Measurements from ENCODE around the gene ZC3H15.
"Not testable (repeated sequence)": the region's sequence is repeated elsewhere in the genome, so short reads cannot be mapped to it uniquely, and the experiment has no call there.

The ZC3H15 gene

GRCh38 chr2:186485871-186486650 lies at the start of gene ZC3H15:
Gene ZC3H15, plus strand, starts transcription at chr2:186486260. Its CDS starts 123 bp downstream, at chr2:186486383.
- DNase-seq: peak; percentile 98

- no peak for DNase-seq
These were observed 48.3 kb upstream of the ZC3H15 start for GRCh38 chr2:186437719-186438118.

- not testable (repeated sequence) for DNase-seq
These were observed 46.4 kb upstream of the ZC3H15 start for GRCh38 chr2:186439673-186440095.

GRCh38 chr2:186440506-186440905 lies 45.6 kb upstream of the ZC3H15 start:
- DNase-seq: no peak

- no peak for DNase-seq
These were observed 43.2 kb upstream of the ZC3H15 start for GRCh38 chr2:186442885-186443284.

GRCh38 chr2:186443851-186444250 lies 42.2 kb upstream of the ZC3H15 start:
- DNase-seq: no peak

GRCh38 chr2:186445506-186445905 lies 40.6 kb upstream of the ZC3H15 start:
- DNase-seq: no peak

- DNase-seq: no peak
These were observed 30.4 kb upstream of the ZC3H15 start for GRCh38 chr2:186455613-186456012.

- DNase-seq: no peak
These were observed 29.1 kb upstream of the ZC3H15 start for GRCh38 chr2:186456941-186457340.

GRCh38 chr2:186457908-186458307 lies 28.2 kb upstream of the ZC3H15 start:
- DNase-seq: no peak

- no peak for DNase-seq
These were observed 27.1 kb upstream of the ZC3H15 start for GRCh38 chr2:186459009-186459408.

GRCh38 chr2:186460465-186460864 lies 25.6 kb upstream of the ZC3H15 start:
- DNase-seq: no peak

GRCh38 chr2:186466743-186467142 lies 19.3 kb upstream of the ZC3H15 start:
- no peak for DNase-seq

- no peak for DNase-seq
These were observed 18.6 kb upstream of the ZC3H15 start for GRCh38 chr2:186467421-186467820.

GRCh38 chr2:186472722-186473493 lies 13.2 kb upstream of the ZC3H15 start:
- not testable (repeated sequence) for DNase-seq

GRCh38 chr2:186474239-186474638 lies 11.8 kb upstream of the ZC3H15 start:
- not testable (repeated sequence) for DNase-seq

GRCh38 chr2:186477790-186478189 lies 8.3 kb upstream of the ZC3H15 start:
- DNase-seq: no peak

- DNase-seq: no peak
These were observed 5.1 kb upstream of the ZC3H15 start for GRCh38 chr2:186480991-186481390.

GRCh38 chr2:186484062-186484735 lies 1.9 kb upstream of the ZC3H15 start:
- DNase-seq: no peak

GRCh38 chr2:186485576-186485870 lies 537 bp upstream of the ZC3H15 start:
- DNase-seq: no peak

- DNase-seq: peak; percentile 11
These were observed 889 bp downstream of the ZC3H15 start for GRCh38 chr2:186486651-186487647.

GRCh38 chr2:186493564-186494085 lies 7.6 kb downstream of the ZC3H15 start:
- no peak for DNase-seq
